HG02943 (cell line): ENCODE results near the gene RAB7A.

Experiments used
- ATAC-seq: cut with Tn5 transposase; IDR thresholded peaks from one replicate; pipeline ENCODE4 v1.9.1; 2021; ENCODE audit warnings: mild to moderate bottlenecking, low read depth, moderate library complexity; ENCODE audit not compliant: unreplicated experiment

Gene RAB7A

GRCh38 chr3:128726023-128727016 lies at the start of gene RAB7A:
Gene RAB7A (plus strand): TSS chr3:128726183. CDS start chr3:128795368, 69,185 bp downstream.
- peak; percentile 95 for ATAC-seq

GRCh38 chr3:128679338-128679737 lies 46.6 kb upstream of the RAB7A start:
- no peak for ATAC-seq

GRCh38 chr3:128680603-128681368 lies 45.2 kb upstream of the RAB7A start:
- peak; percentile 91 for ATAC-seq

- no peak for ATAC-seq
Observed at GRCh38 chr3:128681369-128681829, 44.6 kb upstream of the RAB7A start.

GRCh38 chr3:128683957-128684356 lies 42.0 kb upstream of the RAB7A start:
- ATAC-seq = no peak

GRCh38 chr3:128684986-128685726 lies 40.8 kb upstream of the RAB7A start:
- ATAC-seq = no peak

GRCh38 chr3:128686465-128686864 lies 39.5 kb upstream of the RAB7A start:
- no peak for ATAC-seq

- ATAC-seq = no peak
Observed at GRCh38 chr3:128689060-128689459, 36.9 kb upstream of the RAB7A start.

- no peak for ATAC-seq
Observed at GRCh38 chr3:128693696-128694095, 32.3 kb upstream of the RAB7A start.

- ATAC-seq = no peak
Observed at GRCh38 chr3:128697341-128697740, 28.6 kb upstream of the RAB7A start.

GRCh38 chr3:128698211-128699047 lies 27.6 kb upstream of the RAB7A start:
- ATAC-seq = no peak

- no peak for ATAC-seq
Observed at GRCh38 chr3:128701342-128702212, 24.4 kb upstream of the RAB7A start.

- no peak for ATAC-seq
Observed at GRCh38 chr3:128702391-128702790, 23.6 kb upstream of the RAB7A start.

GRCh38 chr3:128703561-128703960 lies 22.4 kb upstream of the RAB7A start:
- ATAC-seq = no peak

- no peak for ATAC-seq
Observed at GRCh38 chr3:128706086-128706615, 19.8 kb upstream of the RAB7A start.

- no peak for ATAC-seq
Observed at GRCh38 chr3:128707928-128708494, 18.0 kb upstream of the RAB7A start.

- ATAC-seq = no peak
Observed at GRCh38 chr3:128709038-128709437, 16.9 kb upstream of the RAB7A start.
